Caco-2 (cell line): ENCODE results near the gene FAM156A. TPM values are rescaled to one million over a fixed set of nuclear protein-coding genes. Genes with fewer than 3 reads are reported as not detected.
"Not testable (repeated sequence)": the region's sequence is repeated elsewhere in the genome, so short reads cannot be mapped to it uniquely, and the experiment has no call there.

Experiments used
- Bru-seq: library from RNA; stranded (reverse); fragments of 400-500 nt; gene quantifications from one replicate; lab custom pipeline; 2021; lab: Mats Ljungman, UMichigan
- BruChase-seq, 2 experiments: library from RNA; stranded (reverse); fragments of 400-500 nt; gene quantifications; one replicate each; lab custom pipeline; 2021; lab: Mats Ljungman, UMichigan
- BruUV-seq: library from RNA; stranded (reverse); fragments of 400-500 nt; replicated peaks from 2 replicates; lab custom pipeline; 2021; lab: Mats Ljungman, UMichigan
- CTCF ChIA-PET: fragments of 300-600 bp; sonication (Branson Sonifier 250); formaldehyde crosslinking; loops from one replicate; lab custom pipeline; 2022; ENCODE audit warnings: antibody characterized with exemption; lab: Charles Lee
- POLR2A ChIA-PET: fragments of 300-600 bp; sonication (Branson Sonifier 250); formaldehyde crosslinking; loops from one replicate; lab custom pipeline; 2022; ENCODE audit warnings: antibody characterized with exemption; lab: Charles Lee
- DNase-seq, 2 experiments: peaks; one replicate each; pipeline versions ENCODE4 v3.0.0 to v3.0.0-alpha.2; 2020 to 2022
- H3K27me3 ChIP-seq: replicated peaks from 2 replicates; pipeline ENCODE4 v1.6.0; 2011; ENCODE audit warnings: low read length; ENCODE audit not compliant: control insufficient read depth, insufficient read depth
- H3K36me3 ChIP-seq: 2 replicates; pipeline ENCODE4 v1.5.1; 2011; ENCODE audit warnings: low read length; ENCODE audit not compliant: control insufficient read depth, insufficient read depth
- H3K4me1 ChIP-seq: fragments of 250-450 bp; sonication (Bioruptor Pico); 2 replicates; pipeline ENCODE4 v1.5.1; 2020; ENCODE audit warnings: mild to moderate bottlenecking
- H3K4me3 ChIP-seq: 2 replicates; pipeline ENCODE4 v1.5.1; 2011; ENCODE audit warnings: low read depth, mild to moderate bottlenecking, control low read depth, low read length
- H3K9me3 ChIP-seq: fragments of 250-450 bp; sonication (Bioruptor Pico); 2 replicates; pipeline ENCODE4 v1.5.1; 2020; ENCODE audit warnings: mild to moderate bottlenecking, moderate library complexity
- H3K27ac Mint-ChIP-seq: one replicate; pipeline ENCODE4 v1.8.0; 2022; ENCODE audit warnings: mixed read lengths; ENCODE audit not compliant: unreplicated experiment
- H3K27me3 Mint-ChIP-seq: one replicate; pipeline ENCODE4 v1.8.0; 2022; ENCODE audit warnings: mixed read lengths; ENCODE audit not compliant: insufficient read depth, unreplicated experiment
- H3K36me3 Mint-ChIP-seq: one replicate; pipeline ENCODE4 v1.8.0; 2022; ENCODE audit warnings: mild to moderate bottlenecking, mixed read lengths; ENCODE audit not compliant: insufficient read depth, unreplicated experiment
- H3K4me1 Mint-ChIP-seq: one replicate; pipeline ENCODE4 v1.8.0; 2022; ENCODE audit warnings: low read depth, mixed read lengths; ENCODE audit not compliant: unreplicated experiment
- H3K4me3 Mint-ChIP-seq: one replicate; pipeline ENCODE4 v1.8.0; 2022; ENCODE audit warnings: mild to moderate bottlenecking, moderate library complexity, mixed read lengths; ENCODE audit not compliant: unreplicated experiment
- H3K9me3 Mint-ChIP-seq: one replicate; pipeline ENCODE4 v1.8.0; 2022; ENCODE audit warnings: mixed read lengths; ENCODE audit not compliant: unreplicated experiment
- intact Hi-C: fragments of 100-400 bp; cut with micrococcal nuclease; formaldehyde crosslinking; loops from one replicate; pipeline ENCODE4 v1.10.0; 2022; ENCODE audit not compliant: unreplicated experiment
- long read RNA-seq: library from polyadenylated mRNA; stranded (forward); transcript quantifications from one replicate; pipeline ENCODE4 v2.0.0, GENCODE V29; 2022
- total RNA-seq: library from RNA; stranded (reverse); gene quantifications from 2 replicates; pipeline ENCODE4 v1.2.3, GENCODE V29; 2022
- TF ChIP-seq, protein P1 (sequence below), 2 experiments: fragments of 200-600 bp in 1 of 2; IDR thresholded peaks; 1 replicate in 1 of 2; 2 replicates in 1 of 2; pipeline versions ENCODE4 v1.5.1 to v1.8.0; 2011 to 2022; ENCODE audit warnings: antibody characterized with exemption in 1 of 2, control low read depth in 1 of 2, inconsistent platforms in 1 of 2, low read depth in 1 of 2, low read length in 1 of 2, mild to moderate bottlenecking in 1 of 2, moderate library complexity in 1 of 2; ENCODE audit not compliant: insufficient read depth in 1 of 2, severe bottlenecking in 1 of 2, unreplicated experiment in 1 of 2

The FAM156A gene, protein sequence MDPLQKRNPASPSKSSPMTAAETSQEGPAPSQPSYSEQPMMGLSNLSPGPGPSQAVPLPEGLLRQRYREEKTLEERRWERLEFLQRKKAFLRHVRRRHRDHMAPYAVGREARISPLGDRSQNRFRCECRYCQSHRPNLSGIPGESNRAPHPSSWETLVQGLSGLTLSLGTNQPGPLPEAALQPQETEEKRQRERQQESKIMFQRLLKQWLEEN
- total RNA-seq (33.9 and 37.0 TPM in 2 replicates), Bru-seq, nascent RNA (percentile 54 among the genes with signal in this experiment), BruChase-seq, experiment 1, labeled RNA remaining after a 2-hour chase (percentile 63 among the genes with signal in this experiment), BruChase-seq, experiment 2, labeled RNA remaining after a 6-hour chase (percentile 70 among the genes with signal in this experiment)
- long read RNA-seq, transcript FAM156A-213 (4 exons, 992 nt), result minor isoform, 5 of 65 reads
- long read RNA-seq, transcript FAM156A-221 (3 exons, 3,757 nt), result major isoform, 16 of 65 reads
- long read RNA-seq, partial matches to known transcripts, result 3 of 65 reads
- long read RNA-seq, other reads (novel, unspliced or antisense), result 31 of 65 reads

DNA sequence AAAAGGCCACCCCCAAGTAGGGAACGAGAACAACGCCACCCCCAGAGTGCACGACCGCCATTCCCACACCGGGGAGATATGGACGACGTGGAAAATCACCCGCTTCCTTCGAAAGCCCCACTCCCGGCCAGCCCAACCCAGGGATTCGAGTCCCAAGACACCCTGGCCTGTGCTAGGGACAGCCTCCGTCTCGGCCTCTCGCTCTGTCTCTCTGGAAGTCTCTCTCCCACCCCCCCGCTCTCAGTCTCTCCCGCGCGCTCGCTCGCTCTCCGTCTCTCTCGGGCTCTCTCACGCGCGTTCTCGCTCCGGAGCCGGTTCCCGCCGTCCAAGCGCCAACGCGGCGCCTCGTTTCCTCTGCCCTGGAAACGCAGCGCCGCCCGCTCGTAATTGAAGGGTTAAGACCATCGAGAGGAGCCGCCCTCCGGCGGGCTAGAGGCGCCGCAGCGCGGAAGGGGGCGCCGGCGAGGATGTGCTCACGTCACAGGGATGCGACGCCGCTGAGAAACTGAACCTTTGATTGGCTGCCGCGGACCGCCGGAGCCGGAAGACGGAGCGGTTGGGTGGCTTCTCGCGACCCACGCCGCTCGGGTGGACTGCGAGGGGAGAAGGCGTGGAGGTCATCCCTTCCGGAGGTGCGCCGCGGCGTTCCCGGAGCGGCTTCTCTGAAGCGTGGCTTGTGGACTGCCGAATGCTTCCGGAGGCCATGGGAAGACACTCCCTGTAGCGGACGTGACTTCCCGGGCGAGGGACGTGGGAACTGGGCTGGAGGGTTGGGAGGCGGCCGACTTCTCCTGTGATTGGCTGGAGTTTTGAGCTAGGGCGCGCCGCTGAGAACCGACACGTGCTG lies at the start of gene FAM156A:
Gene FAM156A (minus strand): TSS at position 406 of the 847 bp plus-strand sequence. CDS start 9,930 bp downstream, outside the sequence.
- H3K27ac Mint-ChIP-seq, BruUV-seq, intact Hi-C loops, H3K4me3 Mint-ChIP-seq, H3K36me3 ChIP-seq, H3K27me3 ChIP-seq, H3K27me3 Mint-ChIP-seq, DNase-seq, CTCF ChIA-PET, H3K4me3 ChIP-seq, H3K4me1 ChIP-seq, H3K4me1 Mint-ChIP-seq, H3K36me3 Mint-ChIP-seq, H3K9me3 Mint-ChIP-seq, POLR2A ChIA-PET, H3K9me3 ChIP-seq: not testable (repeated sequence)

DNA sequence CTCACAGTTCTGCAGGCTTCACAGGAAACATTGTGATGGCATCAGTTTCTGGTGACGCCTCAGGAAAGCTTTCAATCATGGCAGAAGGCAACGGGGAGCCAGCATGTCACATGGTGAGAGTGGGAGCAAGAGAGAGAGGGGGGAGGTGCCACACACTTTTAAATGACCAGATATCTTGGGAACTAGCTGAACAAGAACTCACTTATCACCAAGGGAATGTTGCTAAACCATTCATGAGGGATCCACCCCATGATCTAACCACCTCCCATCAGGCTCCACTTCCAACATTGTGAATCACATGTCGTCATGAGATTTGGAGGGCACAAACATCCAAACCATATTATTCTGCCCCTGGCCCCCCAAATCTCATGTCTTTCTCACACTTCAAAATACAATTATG lies 47.0 kb upstream of the FAM156A start:
- no TSS peak for BruUV-seq
- no peak overlapping the region for H3K4me3 Mint-ChIP-seq
- peaks cover 4% of the 10 kb centered on the region for H3K4me1 Mint-ChIP-seq
- peaks cover 9% of the 10 kb centered on the region for H3K9me3 Mint-ChIP-seq
- Histone ChIP-seq H3K4me1 (no peaks in the 10 kb centered on the region), H3K9me3 (no peaks in the 10 kb centered on the region), H3K36me3 (no peaks in the 10 kb centered on the region), H3K27me3 (no peaks in the 10 kb centered on the region), H3K4me3 (no peak overlapping the region)
- TF ChIP-seq, protein P1, sequence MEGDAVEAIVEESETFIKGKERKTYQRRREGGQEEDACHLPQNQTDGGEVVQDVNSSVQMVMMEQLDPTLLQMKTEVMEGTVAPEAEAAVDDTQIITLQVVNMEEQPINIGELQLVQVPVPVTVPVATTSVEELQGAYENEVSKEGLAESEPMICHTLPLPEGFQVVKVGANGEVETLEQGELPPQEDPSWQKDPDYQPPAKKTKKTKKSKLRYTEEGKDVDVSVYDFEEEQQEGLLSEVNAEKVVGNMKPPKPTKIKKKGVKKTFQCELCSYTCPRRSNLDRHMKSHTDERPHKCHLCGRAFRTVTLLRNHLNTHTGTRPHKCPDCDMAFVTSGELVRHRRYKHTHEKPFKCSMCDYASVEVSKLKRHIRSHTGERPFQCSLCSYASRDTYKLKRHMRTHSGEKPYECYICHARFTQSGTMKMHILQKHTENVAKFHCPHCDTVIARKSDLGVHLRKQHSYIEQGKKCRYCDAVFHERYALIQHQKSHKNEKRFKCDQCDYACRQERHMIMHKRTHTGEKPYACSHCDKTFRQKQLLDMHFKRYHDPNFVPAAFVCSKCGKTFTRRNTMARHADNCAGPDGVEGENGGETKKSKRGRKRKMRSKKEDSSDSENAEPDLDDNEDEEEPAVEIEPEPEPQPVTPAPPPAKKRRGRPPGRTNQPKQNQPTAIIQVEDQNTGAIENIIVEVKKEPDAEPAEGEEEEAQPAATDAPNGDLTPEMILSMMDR (IDR thresholded peaks at IDR 0.05; ENCODE audit: insufficient read depth in 1 of 2, low read depth in 1 of 2, low read length in 1 of 2, severe bottlenecking in 1 of 2, unreplicated experiment in 1 of 2), result no peak
- no peak for DNase-seq
- no peaks in the 10 kb centered on the region for H3K36me3 Mint-ChIP-seq
- no peaks in the 10 kb centered on the region for H3K27me3 Mint-ChIP-seq
- H3K27ac Mint-ChIP-seq, result no peak overlapping the region
- ChIA-PET CTCF (no interaction called here), POLR2A (no interaction called here)
- intact Hi-C loops, result no loop called here

DNA sequence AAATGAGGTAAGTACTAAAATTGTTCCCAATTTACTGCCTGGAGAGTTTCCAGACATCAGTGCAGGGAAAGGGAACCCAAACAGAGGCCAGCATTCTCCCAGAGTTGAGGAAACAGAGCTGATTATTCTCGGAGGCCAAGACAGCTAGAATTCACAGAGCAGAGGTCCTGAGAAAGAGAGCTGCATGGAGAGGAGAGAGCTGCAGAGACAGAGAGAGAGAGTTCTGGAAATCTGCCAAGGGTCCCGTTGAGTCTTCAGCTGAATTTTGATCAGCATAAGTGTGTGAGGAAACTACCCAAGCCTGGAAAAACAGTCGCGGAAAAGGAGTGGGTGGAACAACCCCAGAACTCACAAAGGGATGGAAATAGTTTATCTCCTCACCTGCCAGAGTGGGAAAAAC lies 46.5 kb upstream of the FAM156A start:
- H3K27ac Mint-ChIP-seq, result no peak overlapping the region
- intact Hi-C loops, result no loop called here
- H3K9me3 Mint-ChIP-seq, result peaks cover 9% of the 10 kb centered on the region
- H3K4me1 ChIP-seq, result no peaks in the 10 kb centered on the region
- no TSS peak for BruUV-seq
- DNase-seq, result no peak
- H3K9me3 ChIP-seq, result no peaks in the 10 kb centered on the region
- H3K36me3 ChIP-seq, result no peaks in the 10 kb centered on the region
- no peaks in the 10 kb centered on the region for H3K27me3 ChIP-seq
- CTCF ChIA-PET, result no interaction called here
- no peak overlapping the region for H3K4me3 Mint-ChIP-seq
- POLR2A ChIA-PET, result no interaction called here
- H3K36me3 Mint-ChIP-seq, result no peaks in the 10 kb centered on the region
- H3K4me3 ChIP-seq, result no peak overlapping the region
- no peaks in the 10 kb centered on the region for H3K27me3 Mint-ChIP-seq
- peaks cover 4% of the 10 kb centered on the region for H3K4me1 Mint-ChIP-seq
- TF ChIP-seq, protein P1 (IDR thresholded peaks at IDR 0.05; ENCODE audit: insufficient read depth in 1 of 2, low read depth in 1 of 2, low read length in 1 of 2, severe bottlenecking in 1 of 2, unreplicated experiment in 1 of 2), result no peak
